Body of pancreas (tissue), 4 donors: ENCODE data around the gene CEP104. TPM values are rescaled to one million over a fixed set of nuclear protein-coding genes. Genes with fewer than 3 reads are reported as not detected.

Experiments
- ATAC-seq: fragments of 150-250 bp; one replicate; pipeline ENCODE4 v1.9.1; 2016
- DNase-seq, 4 donors: peaks; one replicate each; pipeline ENCODE4 v3.0.0-alpha.2; 2019
- H3K27ac ChIP-seq, 4 donors: fragments of 200-600 bp; sonication (generic); 1 replicate in 3 of 4; 2 replicates in 1 of 4; pipeline versions ENCODE4 v1.5.1 to v1.6.1; 2016 to 2019; ENCODE audit warnings: mild to moderate bottlenecking in 1 of 4, mixed read lengths in 1 of 4, moderate library complexity in 1 of 4
- H3K27me3 ChIP-seq, 2 donors: fragments of 200-600 bp; sonication (generic); one replicate each; pipeline ENCODE4 v1.6.0; 2016; ENCODE audit warnings: mild to moderate bottlenecking in 1 of 2
- H3K36me3 ChIP-seq, 2 donors: fragments of 200-600 bp; sonication (generic); replicated peaks in 1 of 2; 2 replicates each; pipeline ENCODE4 v1.5.1; 2016; ENCODE audit warnings: low read depth in 2 of 2; ENCODE audit not compliant: insufficient read depth in 1 of 2
- H3K4me1 ChIP-seq: fragments of 200-600 bp; sonication (generic); one replicate; pipeline ENCODE4 v1.6.0; 2016
- H3K4me3 ChIP-seq, 2 donors: fragments of 200-600 bp; sonication (generic); 1 replicate in 1 of 2; 2 replicates in 1 of 2; pipeline ENCODE4 v1.5.1; 2016 to 2019
- H3K9me3 ChIP-seq, 3 donors: fragments of 200-600 bp; sonication (generic); 1 replicate in 2 of 3; 2 replicates in 1 of 3; pipeline ENCODE4 v1.5.1; 2016
- POLR2A ChIP-seq, 3 donors: fragments of 450-650 bp; IDR thresholded peaks; one replicate each; pipeline ENCODE4 v1.6.1; 2016; ENCODE audit warnings: antibody characterized with exemption in 3 of 3, mild to moderate bottlenecking in 2 of 3
- WGBS, 2 donors: methylation state at CpG; one replicate each; pipeline ENCODE4 v1.1.5; 2017; 5-methylcytosine and 5-hydroxymethylcytosine counted together
- intact Hi-C: fragments of 100-400 bp; cut with DNase I; formaldehyde crosslinking; loops from one replicate; pipeline ENCODE4 v1.15.1; 2023
- total RNA-seq, 2 donors: library from RNA; depleted of rRNA; stranded (reverse); fragments of >200 nt; gene quantifications; one replicate each; pipeline ENCODE4 v1.1.0, GENCODE V29; 2016
- TF ChIP-seq, protein P1 (sequence below), 7 experiments: fragments of 450-650 bp in 4 of 7; fragments of 200-600 bp in 3 of 7; sonication (generic) in 3 of 7; IDR thresholded peaks; one replicate each; pipeline ENCODE4 v1.5.1; 2016 to 2019; ENCODE audit warnings: antibody characterized with exemption in 7 of 7

The CEP104 gene
- total RNA-seq, 2 donors from 2014 or later: 17.9 to 22.1 TPM

DNA sequence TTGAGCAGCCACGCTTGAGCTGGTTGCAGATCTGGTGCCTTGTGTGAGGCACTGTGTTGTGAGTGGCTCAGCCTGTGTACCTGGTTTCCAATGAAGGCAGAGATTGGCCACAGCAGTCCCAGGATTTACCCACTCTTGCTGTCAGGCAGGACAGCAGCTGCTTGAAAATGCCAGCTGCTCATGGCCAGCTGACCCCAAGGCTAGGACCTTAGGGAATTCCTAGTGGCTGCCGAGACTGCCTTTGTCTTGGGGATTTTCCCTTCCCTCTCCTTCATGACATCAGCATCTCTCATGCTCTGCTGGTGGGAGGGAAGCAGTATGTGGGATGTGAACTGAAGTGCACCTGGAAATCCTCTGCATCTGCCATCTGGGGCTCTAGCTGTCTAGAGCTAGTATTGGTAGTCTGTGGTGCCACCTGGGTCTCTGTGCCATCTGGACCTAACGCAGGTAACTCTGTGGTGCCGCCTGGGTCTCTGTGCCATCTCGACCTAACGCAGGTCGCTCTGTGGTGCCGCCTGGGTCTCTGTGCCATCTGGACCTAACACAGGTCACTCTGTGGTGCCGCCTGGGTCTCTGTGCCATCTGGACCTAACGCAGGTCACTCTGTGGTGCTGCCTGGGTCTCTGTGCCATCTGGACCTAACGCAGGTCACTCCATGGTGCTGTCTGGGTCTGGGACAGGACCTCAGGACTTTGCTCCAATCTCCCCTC is 56.9 kb downstream of the CEP104 start:
- peaks cover 0 to 5% of the 10 kb centered on the region in 2 donors for H3K27me3 ChIP-seq
- peaks cover 12% of the 10 kb centered on the region for H3K4me1 ChIP-seq
- ATAC-seq: no peak
- WGBS, 2 donors: 59% methylated on average over 2 to 11 of the region's 11 CpGs
- DNase-seq: no peak
- TF ChIP-seq, protein P1, sequence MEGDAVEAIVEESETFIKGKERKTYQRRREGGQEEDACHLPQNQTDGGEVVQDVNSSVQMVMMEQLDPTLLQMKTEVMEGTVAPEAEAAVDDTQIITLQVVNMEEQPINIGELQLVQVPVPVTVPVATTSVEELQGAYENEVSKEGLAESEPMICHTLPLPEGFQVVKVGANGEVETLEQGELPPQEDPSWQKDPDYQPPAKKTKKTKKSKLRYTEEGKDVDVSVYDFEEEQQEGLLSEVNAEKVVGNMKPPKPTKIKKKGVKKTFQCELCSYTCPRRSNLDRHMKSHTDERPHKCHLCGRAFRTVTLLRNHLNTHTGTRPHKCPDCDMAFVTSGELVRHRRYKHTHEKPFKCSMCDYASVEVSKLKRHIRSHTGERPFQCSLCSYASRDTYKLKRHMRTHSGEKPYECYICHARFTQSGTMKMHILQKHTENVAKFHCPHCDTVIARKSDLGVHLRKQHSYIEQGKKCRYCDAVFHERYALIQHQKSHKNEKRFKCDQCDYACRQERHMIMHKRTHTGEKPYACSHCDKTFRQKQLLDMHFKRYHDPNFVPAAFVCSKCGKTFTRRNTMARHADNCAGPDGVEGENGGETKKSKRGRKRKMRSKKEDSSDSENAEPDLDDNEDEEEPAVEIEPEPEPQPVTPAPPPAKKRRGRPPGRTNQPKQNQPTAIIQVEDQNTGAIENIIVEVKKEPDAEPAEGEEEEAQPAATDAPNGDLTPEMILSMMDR (IDR thresholded peaks at IDR 0.05): no peak
- no peak for TF ChIP-seq POLR2A (IDR thresholded peaks at IDR 0.05)
- intact Hi-C loops: no loop called here
- no peaks in the 10 kb centered on the region for H3K36me3 ChIP-seq
- no peaks in the 10 kb centered on the region for H3K9me3 ChIP-seq
- no peak overlapping the region for H3K27ac ChIP-seq
- H3K4me3 ChIP-seq: no peak overlapping the region

DNA sequence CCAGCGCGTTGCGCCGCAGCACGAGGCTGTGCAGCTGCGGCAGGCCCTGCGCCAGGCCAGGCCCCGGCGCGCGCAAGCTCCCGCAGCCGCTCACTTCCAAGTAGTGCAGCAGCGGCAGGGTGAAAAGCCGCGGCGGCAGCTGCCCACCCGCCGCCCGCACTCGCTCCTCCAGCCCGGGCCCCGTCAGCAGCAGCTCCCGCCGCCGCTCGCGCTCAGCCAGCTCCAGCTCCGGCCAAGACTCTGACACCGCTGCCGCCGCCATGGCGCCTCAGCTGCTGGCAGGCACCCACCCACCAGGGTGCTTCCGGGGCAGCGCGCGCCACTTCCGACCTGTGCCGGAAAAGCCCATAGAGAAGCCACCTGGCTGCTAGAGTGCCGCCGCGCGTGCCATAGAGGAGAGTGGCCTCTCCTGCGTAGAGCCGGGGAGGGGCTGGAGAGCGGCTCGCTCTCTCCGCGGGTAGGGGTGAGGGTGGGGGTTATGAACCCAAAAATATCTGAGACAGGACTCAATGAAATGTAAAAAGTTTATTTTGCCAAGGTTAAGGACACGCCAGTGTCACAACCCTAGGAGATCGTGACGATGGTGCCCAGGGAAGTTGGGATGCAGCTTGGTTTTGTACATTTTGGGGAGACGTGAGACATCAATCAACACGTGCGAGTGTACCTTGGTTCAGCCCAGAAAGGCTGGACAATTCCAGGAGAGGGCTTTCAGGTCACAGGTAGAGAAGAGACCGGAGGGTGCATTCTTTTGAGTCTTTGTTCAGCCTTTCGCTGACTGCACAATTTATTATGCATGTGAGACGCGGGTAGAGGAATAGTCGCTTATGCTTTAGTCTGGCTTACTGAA is 60.6 kb downstream of the CEP104 start, which contains the start of gene LRRC47:
TSS of gene LRRC47 (minus strand) at position 284 of the 847 bp plus-strand sequence. CDS start at position 262, 22 bp downstream.
- 2% methylated on average over 31 to 47 of the region's 60 CpGs for WGBS, 2 donors
- TF ChIP-seq, protein P1 (IDR thresholded peaks at IDR 0.05): peak in 3 of 7 experiments; percentile 38 to 43 (median 40)
- peak; percentile 66 to 81 (median 81) for TF ChIP-seq POLR2A (IDR thresholded peaks at IDR 0.05)
- Histone ChIP-seq H3K4me1 (peaks cover 34% of the 10 kb centered on the region), H3K36me3 (no peaks in the 10 kb centered on the region), H3K4me3 (peak within 1 kb of the TSS; percentile 74 to 83), H3K27ac (peak within 1 kb of the TSS; percentile 39 to 72 (median 68)), H3K9me3 (no peaks in the 10 kb centered on the region), H3K27me3 (no peaks in the 10 kb centered on the region)
- peak; percentile 93 to 96 (median 94) for DNase-seq
- intact Hi-C loops: no loop called here
- peak; percentile 100 for ATAC-seq

DNA sequence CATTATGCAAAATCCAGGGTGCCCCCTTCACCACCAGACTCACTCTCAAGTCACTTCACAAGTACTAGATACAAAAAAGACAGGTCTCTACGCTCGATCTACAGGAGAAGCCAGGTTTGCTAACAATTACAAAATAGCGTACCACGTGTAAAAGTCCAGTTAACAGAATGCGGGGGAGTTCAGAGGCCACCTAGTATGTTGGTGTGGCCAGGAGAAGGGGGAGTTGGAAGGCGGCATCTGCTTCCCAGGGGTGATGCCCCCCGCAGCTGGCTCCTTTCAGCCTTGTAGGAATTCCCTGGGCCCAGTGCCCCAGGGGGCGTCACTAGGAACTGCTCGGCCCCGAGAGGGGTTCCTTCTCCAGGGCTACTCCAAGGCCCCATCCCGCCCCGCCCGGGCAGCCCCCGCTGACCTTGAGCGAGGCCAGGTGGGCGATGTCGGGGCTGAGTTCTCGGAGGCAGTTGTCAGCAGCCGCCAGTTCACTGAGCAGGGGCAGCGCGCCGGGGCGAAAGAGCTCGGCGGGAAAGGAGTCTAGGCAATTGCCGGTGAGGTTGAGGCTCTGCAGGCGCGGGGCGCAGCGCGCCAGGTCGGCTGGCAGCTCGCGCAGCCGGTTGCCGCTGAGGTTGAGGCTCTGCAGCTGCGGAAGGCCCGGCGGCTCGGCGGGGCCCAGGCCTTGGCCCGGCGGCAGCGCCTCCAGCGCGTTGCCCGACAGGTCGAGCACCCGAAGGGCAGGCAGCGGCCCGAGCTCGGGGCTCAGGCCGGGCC is 61.4 kb downstream of the CEP104 start:
- H3K9me3 ChIP-seq: no peaks in the 10 kb centered on the region
- ATAC-seq (no peak), DNase-seq (no peak)
- WGBS, 2 donors: 2 to 21% methylated on average over 7 to 53 of the region's 53 CpGs
- H3K4me3 ChIP-seq: peak overlapping the region; percentile 74 to 83
- intact Hi-C loops: no loop called here
- TF ChIP-seq POLR2A (IDR thresholded peaks at IDR 0.05): no peak
- TF ChIP-seq, protein P1 (IDR thresholded peaks at IDR 0.05): no peak
- H3K4me1 ChIP-seq: peaks cover 37% of the 10 kb centered on the region
- H3K27me3 ChIP-seq: no peaks in the 10 kb centered on the region
- H3K36me3 ChIP-seq: no peaks in the 10 kb centered on the region
- peak overlapping the region; percentile 39 to 72 (median 68) for H3K27ac ChIP-seq

DNA sequence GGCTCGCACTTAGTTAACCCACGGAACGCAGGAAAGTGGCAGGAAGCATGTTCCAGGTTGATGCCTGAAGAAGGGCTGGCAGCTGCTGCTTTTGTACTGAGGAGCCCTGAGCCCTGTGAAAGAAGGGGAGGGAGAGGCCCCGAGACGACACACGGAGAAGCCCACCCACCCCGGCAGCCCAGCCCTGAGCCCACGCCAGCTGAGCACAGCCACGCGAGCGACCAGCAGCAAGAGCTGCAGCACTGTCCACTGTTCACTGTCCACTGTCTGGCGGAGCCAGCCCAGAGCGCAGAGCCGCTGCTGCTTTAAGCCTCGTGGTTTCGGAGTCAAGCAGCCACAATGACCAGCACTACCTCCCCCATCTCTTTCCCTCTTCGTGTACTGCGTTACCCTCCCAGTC is 66.1 kb downstream of the CEP104 start:
- H3K27me3 ChIP-seq: no peaks in the 10 kb centered on the region
- ATAC-seq (no peak), DNase-seq (no peak)
- H3K36me3 ChIP-seq: peaks cover 0 to 6% of the 10 kb centered on the region in 2 donors
- no peaks in the 10 kb centered on the region for H3K9me3 ChIP-seq
- peaks cover 34% of the 10 kb centered on the region for H3K4me1 ChIP-seq
- TF ChIP-seq POLR2A (IDR thresholded peaks at IDR 0.05): no peak
- TF ChIP-seq, protein P1 (IDR thresholded peaks at IDR 0.05): no peak
- 83 to 85% methylated on average over 17 to 18 of the region's 18 CpGs for WGBS, 2 donors
- no peak overlapping the region for H3K27ac ChIP-seq
- H3K4me3 ChIP-seq: no peak overlapping the region
- intact Hi-C loops: no loop called here
